ES-I3 (cell line): ENCODE measurements around the gene SLC2A1.

Experiments
- H3K36me3 ChIP-seq: 2 replicates; pipeline ENCODE4 v1.6.1; 2013; ENCODE audit warnings: mild to moderate bottlenecking, low read length, control low read depth, moderate library complexity; ENCODE audit not compliant: insufficient read depth
- H3K4me1 ChIP-seq: 2 replicates; pipeline ENCODE4 v1.6.1; 2013; ENCODE audit warnings: mild to moderate bottlenecking, control low read depth, low read length; ENCODE audit not compliant: insufficient read depth
- H3K9ac ChIP-seq: 2 replicates; pipeline ENCODE4 v1.6.1; 2013; ENCODE audit warnings: low read depth, mild to moderate bottlenecking, low read length, moderate library complexity
- H3K9me3 ChIP-seq: 2 replicates; pipeline ENCODE4 v1.6.1; 2013; ENCODE audit warnings: mild to moderate bottlenecking, low read length, moderate library complexity; ENCODE audit not compliant: control insufficient read depth, insufficient read depth

Gene SLC2A1

DNA sequence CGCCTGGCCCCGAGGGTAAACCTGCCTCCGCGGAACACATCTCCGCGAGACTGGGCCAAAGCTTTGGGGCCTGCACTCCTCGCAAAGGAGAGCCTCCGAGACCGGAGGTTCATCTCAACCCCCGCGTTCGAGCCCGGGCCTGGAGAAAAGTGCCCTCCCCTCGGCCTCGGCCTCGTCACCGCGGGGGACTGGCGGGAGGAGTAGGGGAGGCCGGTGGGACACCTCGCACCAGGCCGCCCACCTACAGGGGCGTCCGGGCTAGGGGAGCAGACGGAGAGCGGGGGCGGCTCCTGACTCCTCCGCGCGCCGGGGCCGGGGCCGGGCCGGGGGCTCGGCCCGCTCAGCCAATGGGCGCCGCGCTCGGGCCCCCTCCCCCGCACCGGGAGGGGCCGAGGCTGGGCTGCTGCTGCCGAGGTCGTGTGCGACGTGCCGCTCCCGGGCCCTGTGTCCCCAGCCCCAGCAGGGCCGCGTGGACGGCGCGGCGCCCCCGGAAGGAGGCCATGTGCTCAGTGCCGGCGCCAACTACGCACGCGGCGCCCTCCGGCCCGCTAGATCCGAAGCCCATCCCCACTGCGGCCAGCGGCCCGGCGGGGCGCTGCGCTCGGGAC lies 684 bp downstream of the SLC2A1 start:
- Histone ChIP-seq H3K4me1 (peaks cover 37% of the 10 kb centered on the region), H3K9me3 (no peaks in the 10 kb centered on the region), H3K36me3 (peaks cover 33% of the 10 kb centered on the region), H3K9ac (peak overlapping the region; percentile 81)

DNA sequence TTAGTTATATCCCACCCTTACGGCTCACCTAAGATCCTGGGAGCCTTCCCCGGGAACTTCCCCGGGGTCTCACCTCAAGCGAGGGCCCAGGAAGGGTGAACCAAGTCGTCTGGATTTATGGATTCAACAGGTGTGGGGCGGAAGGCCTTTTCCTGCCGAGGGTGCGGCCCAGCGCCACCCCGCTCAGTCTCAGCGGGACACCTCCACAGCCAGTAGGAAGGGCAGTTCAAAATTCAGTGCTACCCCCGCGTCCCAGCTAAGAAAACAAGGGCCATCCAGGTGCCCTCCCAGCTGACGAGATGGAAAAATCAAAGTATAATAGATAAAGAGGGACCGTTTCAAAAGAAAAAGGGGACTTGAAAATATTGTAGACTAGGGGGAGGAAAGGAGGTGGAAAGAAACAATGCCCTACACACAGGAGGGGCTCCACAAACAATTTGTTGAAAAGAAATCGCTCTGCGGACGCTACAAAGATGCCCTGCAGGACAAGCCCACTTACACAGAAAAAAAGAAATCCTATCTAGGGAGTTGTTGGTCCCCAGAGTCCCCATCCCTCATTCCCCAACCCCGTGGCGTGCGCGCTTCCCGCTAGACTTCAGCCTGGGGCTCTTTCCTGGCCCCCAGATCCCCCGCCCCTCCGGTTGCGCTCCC lies 1.3 kb downstream of the SLC2A1 start:
- Histone ChIP-seq H3K4me1 (peaks cover 40% of the 10 kb centered on the region), H3K9me3 (no peaks in the 10 kb centered on the region), H3K9ac (peak overlapping the region; percentile 81), H3K36me3 (peaks cover 40% of the 10 kb centered on the region)

DNA sequence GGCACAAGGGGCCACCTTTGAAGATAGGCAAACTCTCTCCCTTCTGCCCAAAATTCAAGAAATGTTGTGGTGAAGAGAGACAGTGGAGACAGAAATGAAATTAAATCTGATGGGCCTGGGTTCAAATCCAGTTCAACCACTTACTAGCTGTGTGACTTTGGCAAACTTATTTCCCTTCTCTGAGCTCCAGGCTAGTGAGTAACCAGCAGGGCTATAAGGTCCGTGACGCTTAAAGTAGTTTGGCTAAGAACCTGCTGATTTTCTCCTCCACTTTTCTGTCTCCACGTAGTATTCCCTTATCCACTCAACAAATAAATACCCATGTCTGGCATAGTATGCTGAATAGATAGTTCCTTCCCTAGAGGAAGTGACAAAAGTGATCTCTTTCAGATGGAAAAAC lies 1.9 kb downstream of the SLC2A1 start:
- H3K9ac ChIP-seq = peak overlapping the region; percentile 81
- peaks cover 45% of the 10 kb centered on the region for H3K36me3 ChIP-seq
- H3K9me3 ChIP-seq = no peaks in the 10 kb centered on the region
- peaks cover 40% of the 10 kb centered on the region for H3K4me1 ChIP-seq

DNA sequence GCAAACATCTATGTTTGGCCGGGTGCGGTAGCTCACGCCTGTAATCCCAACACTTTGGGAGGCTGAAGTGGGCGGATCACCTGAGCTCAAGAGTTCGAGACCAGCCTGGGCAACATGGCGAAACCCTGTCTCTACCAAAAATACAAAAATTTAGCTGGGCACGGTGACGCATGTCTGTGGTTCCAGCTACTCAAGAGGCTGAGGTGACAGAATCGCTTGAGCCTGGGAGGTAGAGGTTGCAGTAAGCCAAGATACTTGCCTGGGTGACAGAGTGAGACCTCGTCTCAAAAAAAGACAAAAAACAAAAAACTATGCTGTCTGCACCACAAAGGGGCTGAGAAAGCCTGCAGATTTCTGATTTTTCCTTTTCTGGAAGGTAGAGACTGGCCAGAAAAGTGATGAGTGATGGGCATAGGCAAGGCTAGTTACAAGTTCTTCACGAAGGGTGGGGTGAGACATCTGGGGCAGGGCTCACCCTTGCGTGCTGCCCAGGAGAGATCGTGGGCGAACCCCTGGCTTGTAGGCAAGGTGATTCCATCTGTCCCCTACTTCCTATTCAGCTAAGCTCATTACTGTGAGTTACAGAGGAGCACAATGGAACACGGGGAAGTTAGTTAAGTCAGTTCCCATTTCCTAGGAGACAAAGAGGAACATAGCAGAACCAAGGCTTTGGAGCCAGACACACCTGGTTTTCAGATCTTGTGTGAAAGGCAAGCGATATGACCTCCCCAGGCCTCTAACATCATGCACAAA lies 3.2 kb downstream of the SLC2A1 start:
- H3K9ac ChIP-seq = peak overlapping the region; percentile 81
- H3K9me3 ChIP-seq = no peaks in the 10 kb centered on the region
- peaks cover 38% of the 10 kb centered on the region for H3K4me1 ChIP-seq
- H3K36me3 ChIP-seq = peaks cover 52% of the 10 kb centered on the region

DNA sequence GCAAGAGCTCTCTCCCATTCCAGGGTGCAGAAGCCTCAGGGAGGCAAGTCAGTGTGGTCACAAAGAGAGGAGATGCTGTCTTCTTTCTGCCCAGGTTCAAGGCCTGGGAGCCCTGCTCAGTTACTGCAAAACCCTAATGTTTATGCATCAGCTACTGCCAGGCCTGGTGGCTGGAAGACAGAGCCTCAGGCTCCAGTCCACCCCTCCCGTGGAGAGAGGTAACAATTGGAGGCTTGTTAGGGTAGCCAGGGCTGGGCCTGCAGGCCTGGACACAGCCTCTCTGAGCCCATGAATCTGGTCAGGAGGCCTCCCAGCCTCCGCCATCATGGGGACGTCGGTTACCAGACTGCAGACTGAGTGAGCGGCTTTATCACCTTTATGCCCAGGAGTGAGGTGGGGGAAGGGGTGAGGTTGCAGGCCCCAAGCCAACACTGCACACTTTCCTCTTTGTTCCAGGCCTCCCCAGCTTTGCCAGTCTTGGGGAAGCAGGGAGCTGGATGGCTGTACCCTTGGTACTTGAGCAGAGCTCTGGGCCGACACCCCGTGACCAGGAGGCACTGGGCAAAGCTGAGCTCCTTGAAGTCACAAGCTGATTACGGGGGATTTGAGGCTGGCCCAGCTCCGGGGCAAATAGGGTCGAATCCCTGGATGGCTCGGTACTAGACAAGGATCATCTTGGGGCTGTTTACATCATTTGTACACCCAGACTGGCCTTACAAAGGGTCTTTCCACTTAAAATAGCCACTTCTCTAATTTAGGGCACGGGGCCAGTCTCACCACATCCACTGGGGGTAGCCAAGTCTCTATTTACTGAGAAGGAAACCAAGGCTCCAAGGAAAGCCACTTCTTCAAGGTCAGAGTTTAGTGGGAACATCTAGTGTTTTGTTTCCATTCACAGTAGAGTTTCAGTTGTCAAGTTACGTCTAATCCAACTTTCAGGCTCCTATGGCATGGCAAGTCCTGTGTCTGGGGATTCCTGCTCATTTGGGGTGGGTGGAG lies 5.2 kb downstream of the SLC2A1 start:
- peaks cover 58% of the 10 kb centered on the region for H3K36me3 ChIP-seq
- no peaks in the 10 kb centered on the region for H3K9me3 ChIP-seq
- peaks cover 50% of the 10 kb centered on the region for H3K4me1 ChIP-seq
- H3K9ac ChIP-seq = peak overlapping the region; percentile 16; the same call in 1 of the 2 replicates

DNA sequence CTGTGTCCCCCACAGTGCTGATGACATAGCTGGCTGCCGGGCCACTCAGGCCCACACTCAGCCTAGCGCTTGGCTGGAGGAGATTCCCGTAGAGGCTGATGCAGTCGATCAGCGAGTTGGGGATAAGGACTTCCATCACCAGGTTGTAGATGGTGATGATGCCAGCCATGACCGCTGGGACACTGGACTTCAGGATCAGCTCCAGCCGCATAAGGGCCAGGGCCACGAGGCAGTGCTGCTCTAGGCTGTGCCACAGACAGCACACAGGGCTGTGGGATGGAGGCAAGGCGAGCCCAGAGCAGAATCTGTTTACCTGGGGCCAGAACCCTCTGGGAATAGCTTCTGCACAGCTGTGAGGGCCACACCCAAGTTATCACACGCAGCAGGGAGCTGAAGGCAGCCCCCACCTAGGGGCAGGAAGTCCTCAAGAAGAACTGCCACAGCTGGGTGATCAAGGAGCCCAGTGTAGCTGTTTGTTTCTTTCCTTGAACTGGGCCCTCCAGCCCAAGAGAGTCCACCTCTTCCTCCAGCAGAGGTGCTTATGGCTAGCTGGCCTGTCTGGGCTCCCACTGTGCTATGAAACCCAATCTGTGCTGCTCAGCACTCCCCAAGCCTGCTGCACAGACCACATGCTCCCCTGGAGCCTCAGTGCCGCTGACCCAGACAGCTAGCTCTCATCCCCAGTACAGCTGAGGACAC lies 6.2 kb downstream of the SLC2A1 start:
- 0 out of 2 replicates have a peak overlapping the region, but pooled peaks have one; percentile 16 for H3K9ac ChIP-seq
- H3K9me3 ChIP-seq = no peaks in the 10 kb centered on the region
- peaks cover 60% of the 10 kb centered on the region for H3K4me1 ChIP-seq
- H3K36me3 ChIP-seq = peaks cover 65% of the 10 kb centered on the region

DNA sequence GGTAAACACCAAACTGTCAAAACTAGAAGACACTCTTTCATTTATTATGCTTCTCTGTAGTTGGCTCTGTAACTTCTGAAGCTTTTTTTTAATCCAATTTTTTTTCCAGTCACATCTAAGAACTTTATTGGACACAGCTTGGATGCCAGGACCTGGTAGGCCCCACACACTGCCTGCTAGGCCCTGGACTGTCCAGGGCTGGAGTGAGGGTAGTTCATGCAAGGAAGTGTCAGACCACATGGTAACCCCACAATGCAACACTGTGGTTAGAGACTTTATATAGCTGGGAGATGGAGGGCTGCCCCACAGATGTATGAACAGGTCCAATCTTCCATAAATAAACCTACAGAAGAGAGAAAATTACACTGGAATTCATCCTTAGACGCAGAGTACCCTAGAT lies 7.1 kb downstream of the SLC2A1 start:
- Histone ChIP-seq H3K9me3 (no peaks in the 10 kb centered on the region), H3K9ac (no peak overlapping the region), H3K4me1 (peaks cover 67% of the 10 kb centered on the region), H3K36me3 (peaks cover 62% of the 10 kb centered on the region)

DNA sequence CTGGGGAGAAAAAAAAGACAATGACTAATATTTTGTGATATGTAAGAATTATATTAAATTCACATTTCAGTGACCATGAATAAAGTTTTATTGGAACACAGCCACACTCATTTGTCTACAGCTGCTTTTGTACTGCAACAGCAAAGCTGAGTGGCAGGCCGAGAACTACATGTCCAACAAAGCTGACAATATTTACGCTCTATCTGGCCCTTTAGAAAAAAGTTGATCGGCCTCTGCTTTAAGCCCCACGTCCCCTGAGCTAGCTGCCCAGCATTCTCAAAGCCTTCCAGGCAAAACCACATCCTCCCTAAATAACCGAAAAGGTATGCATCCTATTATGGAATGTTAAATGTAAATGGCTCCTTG lies 8.6 kb downstream of the SLC2A1 start:
- H3K9me3 ChIP-seq = no peaks in the 10 kb centered on the region
- peaks cover 56% of the 10 kb centered on the region for H3K36me3 ChIP-seq
- H3K9ac ChIP-seq = peak overlapping the region; percentile 13; the same call in 1 of the 2 replicates
- peaks cover 76% of the 10 kb centered on the region for H3K4me1 ChIP-seq

DNA sequence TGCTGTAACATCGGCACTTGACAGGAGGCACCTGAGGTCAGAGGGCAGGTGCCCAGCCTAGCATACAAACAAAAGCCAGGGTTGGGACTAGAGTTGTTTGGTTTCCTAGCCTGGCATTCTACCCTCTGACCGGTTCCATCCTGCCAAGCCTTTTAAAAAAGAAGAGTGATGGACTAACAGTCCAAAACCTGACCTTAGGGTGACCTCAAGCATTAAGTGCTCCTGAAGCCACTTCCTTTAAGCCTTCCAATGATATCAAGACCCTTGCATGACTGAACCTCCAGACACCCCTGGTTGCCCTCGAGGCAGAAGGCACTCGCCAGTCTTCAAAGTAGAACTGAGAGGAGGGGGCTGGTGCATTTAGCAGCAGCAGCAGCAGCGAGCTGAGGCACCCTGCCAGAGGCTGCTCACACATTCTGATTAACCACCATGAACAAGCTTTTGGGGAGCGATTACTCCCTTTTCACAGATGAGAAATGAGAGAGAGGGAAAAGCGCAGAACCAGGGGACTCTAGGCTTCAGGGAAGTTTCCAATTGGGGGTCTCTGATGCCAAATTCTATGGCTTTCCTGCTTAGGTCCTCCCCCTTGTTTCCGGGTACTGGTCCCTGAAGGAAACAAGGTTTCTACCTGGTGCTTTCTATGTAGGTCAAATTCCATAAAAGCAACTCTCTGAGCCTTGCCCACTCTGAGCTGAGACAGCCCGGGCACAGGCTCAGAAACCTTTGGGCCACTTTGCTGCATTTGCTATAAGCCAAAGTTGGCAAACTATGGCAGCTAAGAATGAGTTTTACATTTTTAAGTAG lies 9.2 kb downstream of the SLC2A1 start:
- Histone ChIP-seq H3K36me3 (peaks cover 51% of the 10 kb centered on the region), H3K4me1 (peaks cover 77% of the 10 kb centered on the region), H3K9me3 (no peaks in the 10 kb centered on the region), H3K9ac (0 out of 2 replicates have a peak overlapping the region, but pooled peaks have one; percentile 13)

DNA sequence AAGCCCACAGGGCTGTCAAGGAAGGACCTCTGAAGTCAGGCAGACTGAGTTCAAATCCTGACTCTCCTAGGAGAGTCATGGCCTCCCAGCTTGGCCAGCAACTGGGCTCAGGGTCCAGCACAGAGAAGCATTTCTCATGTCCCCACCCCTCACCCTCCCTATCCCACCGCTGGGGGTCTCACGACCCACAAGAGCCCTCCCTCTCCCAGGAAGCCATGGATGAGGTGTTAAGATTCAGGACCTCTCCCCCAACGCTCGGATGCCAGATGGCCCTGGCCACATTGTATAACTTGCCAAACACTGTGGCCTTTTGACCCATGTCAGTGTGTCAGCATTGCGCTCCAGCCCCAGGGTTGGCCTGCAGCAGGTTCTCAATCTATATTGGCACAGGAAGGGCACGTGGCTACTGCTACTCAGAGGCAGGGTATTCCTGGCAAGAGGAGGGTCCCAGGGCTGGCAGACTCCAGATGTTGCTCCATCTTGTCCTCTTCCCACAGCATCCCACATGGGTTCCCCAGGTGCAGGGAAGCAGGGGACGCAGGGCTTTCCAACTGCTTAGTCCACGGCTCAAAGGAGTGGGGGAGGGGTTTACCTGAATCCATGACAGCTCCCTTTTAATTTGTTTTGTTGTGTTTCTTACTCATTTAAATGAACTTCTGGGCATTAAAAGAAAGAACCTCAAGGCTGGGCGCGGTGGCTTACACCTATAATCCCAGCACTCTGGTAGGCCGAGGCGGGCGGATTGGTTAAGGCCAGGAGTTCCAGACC lies 10.5 kb downstream of the SLC2A1 start:
- no peak overlapping the region for H3K9ac ChIP-seq
- H3K4me1 ChIP-seq = peaks cover 82% of the 10 kb centered on the region
- no peaks in the 10 kb centered on the region for H3K9me3 ChIP-seq
- H3K36me3 ChIP-seq = peaks cover 50% of the 10 kb centered on the region

DNA sequence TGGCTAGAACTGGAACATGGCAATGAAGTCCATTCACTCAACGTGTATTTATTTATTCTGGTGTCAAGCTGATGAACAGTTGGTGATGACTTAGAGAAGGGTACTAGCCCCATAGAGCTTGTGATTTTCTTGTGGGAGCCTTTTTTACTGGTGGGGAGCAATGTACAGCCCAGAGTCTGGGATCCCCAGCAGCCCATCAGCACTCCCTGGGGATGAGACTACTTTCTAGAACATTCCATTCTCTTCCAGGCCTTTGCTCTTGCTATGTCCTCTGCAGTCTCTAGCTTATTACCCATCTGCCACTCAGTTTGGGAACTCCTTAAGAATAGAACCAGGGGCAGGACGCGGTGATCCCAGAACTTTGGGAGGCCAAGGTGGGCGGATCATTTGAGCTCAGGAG lies 11.6 kb downstream of the SLC2A1 start:
- Histone ChIP-seq H3K9ac (no peak overlapping the region), H3K4me1 (peaks cover 82% of the 10 kb centered on the region), H3K9me3 (no peaks in the 10 kb centered on the region), H3K36me3 (peaks cover 50% of the 10 kb centered on the region)

DNA sequence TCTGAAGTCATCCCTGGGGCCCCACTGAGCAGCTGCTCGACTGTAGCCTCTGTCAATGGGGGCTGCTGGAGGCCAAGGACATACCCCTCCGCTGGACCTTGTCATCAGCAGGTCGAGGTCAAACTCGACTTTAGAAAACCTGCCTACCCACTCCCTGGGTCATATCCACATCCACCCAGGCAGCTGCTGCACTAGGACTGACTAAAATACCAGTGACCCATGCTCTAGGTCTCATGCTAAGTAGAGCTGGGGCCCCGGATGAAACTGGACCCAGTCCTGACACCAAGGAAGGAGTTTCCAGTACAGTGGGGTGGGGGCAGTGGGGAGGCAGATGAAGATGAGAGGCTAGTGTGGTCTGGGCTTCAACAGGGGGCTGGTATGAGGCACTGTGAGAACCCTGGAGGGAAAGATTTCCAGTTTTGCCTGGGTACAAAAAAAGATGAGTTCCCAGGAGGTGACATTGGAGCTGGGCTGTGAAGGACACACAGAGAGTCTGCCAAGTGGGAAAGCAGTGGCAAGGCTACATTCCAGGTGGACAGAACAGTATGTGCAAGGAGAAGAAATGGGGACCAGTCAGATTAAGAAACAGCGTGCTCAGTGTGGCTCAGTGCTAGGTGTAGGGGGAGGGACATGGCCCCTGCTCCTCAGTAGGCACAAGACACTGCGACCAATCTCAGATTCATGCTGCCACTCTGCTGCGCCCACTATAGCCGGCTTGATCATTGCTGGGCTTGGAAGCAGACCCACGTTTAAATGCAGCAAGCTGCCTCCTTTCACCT lies 12.4 kb downstream of the SLC2A1 start:
- H3K9me3 ChIP-seq = no peaks in the 10 kb centered on the region
- peaks cover 82% of the 10 kb centered on the region for H3K4me1 ChIP-seq
- H3K36me3 ChIP-seq = peaks cover 51% of the 10 kb centered on the region
- no peak overlapping the region for H3K9ac ChIP-seq
